Erythroblast (primary cell): Measurements from ENCODE around the gene PHTF2.

Source experiments
- GATA1 ChIP-seq: IDR thresholded peaks from 2 replicates; pipeline ENCODE4 v1.6.1; 2011; ENCODE audit warnings: low read depth, mild to moderate bottlenecking, control low read depth, low read length, moderate library complexity
- POLR2A ChIP-seq: IDR thresholded peaks from 2 replicates; pipeline ENCODE4 v1.6.1; 2011; ENCODE audit warnings: mild to moderate bottlenecking, low read length

GRCh38 chr7:77800158-77800557 lies 1.6 kb downstream of the PHTF2 start:
- TF ChIP-seq POLR2A (no peak), GATA1 (no peak)
